ENCODE measurements around the gene LONP2.

LONP2 gene

GRCh38 chr16:48244080-48244862 is at the start of gene LONP2:
Gene LONP2 (plus strand): TSS chr16:48244300. CDS start chr16:48244389, 89 bp downstream.
- DNase-seq (ENCODE audit: low read depth in 2 of 2) = peak; percentile 69 to 71

- no peak for DNase-seq (ENCODE audit: low read depth in 2 of 2)
These were observed 49.1 kb upstream of the LONP2 start for GRCh38 chr16:48194828-48195556.

GRCh38 chr16:48197294-48197693 is 46.8 kb upstream of the LONP2 start:
- no peak for DNase-seq (ENCODE audit: low read depth in 2 of 2)

GRCh38 chr16:48201515-48202201 is 42.4 kb upstream of the LONP2 start:
- DNase-seq (ENCODE audit: low read depth in 2 of 2) = no peak

GRCh38 chr16:48203974-48204824 is 39.9 kb upstream of the LONP2 start:
- DNase-seq (ENCODE audit: low read depth in 2 of 2) = no peak

- no peak for DNase-seq (ENCODE audit: low read depth in 2 of 2)
These were observed 39.3 kb upstream of the LONP2 start for GRCh38 chr16:48204825-48205151.

GRCh38 chr16:48206594-48207242 is 37.4 kb upstream of the LONP2 start:
- no peak for DNase-seq (ENCODE audit: low read depth in 2 of 2)

GRCh38 chr16:48210747-48211146 is 33.4 kb upstream of the LONP2 start:
- DNase-seq (ENCODE audit: low read depth in 2 of 2) = no peak

GRCh38 chr16:48212033-48212432 is 32.1 kb upstream of the LONP2 start:
- no peak for DNase-seq (ENCODE audit: low read depth in 2 of 2)

- no peak for DNase-seq (ENCODE audit: low read depth in 2 of 2)
These were observed 28.4 kb upstream of the LONP2 start for GRCh38 chr16:48215738-48216137.

GRCh38 chr16:48217708-48218107 is 26.4 kb upstream of the LONP2 start:
- no peak for DNase-seq (ENCODE audit: low read depth in 2 of 2)

GRCh38 chr16:48218473-48218872 is 25.6 kb upstream of the LONP2 start:
- DNase-seq (ENCODE audit: low read depth in 2 of 2) = no peak

GRCh38 chr16:48220891-48221290 is 23.2 kb upstream of the LONP2 start:
- DNase-seq (ENCODE audit: low read depth in 2 of 2) = no peak

- DNase-seq (ENCODE audit: low read depth in 2 of 2) = no peak
These were observed 20.6 kb upstream of the LONP2 start for GRCh38 chr16:48223490-48223889.

- DNase-seq (ENCODE audit: low read depth in 2 of 2) = no peak
These were observed 18.6 kb upstream of the LONP2 start for GRCh38 chr16:48225456-48225855.

GRCh38 chr16:48231727-48232492 is 12.2 kb upstream of the LONP2 start:
- peak in 1 of 2 experiments; percentile 10 for DNase-seq (ENCODE audit: low read depth in 2 of 2)

- DNase-seq (ENCODE audit: low read depth in 2 of 2) = no peak
These were observed 11.5 kb upstream of the LONP2 start for GRCh38 chr16:48232493-48233040.

- no peak for DNase-seq (ENCODE audit: low read depth in 2 of 2)
These were observed 9.5 kb upstream of the LONP2 start for GRCh38 chr16:48234630-48235029.

- no peak for DNase-seq (ENCODE audit: low read depth in 2 of 2)
These were observed 9.0 kb upstream of the LONP2 start for GRCh38 chr16:48235058-48235555.

GRCh38 chr16:48235556-48236136 is 8.5 kb upstream of the LONP2 start:
- no peak for DNase-seq (ENCODE audit: low read depth in 2 of 2)
